ENCODE data around the gene PITPNC1. TPM values are rescaled to one million over a fixed set of nuclear protein-coding genes. Genes with fewer than 3 reads are reported as not detected.

Gene PITPNC1
- total RNA-seq, 4 donors from 2014 or later: 1.6 to 6.0 (median 3.2) TPM

DNA sequence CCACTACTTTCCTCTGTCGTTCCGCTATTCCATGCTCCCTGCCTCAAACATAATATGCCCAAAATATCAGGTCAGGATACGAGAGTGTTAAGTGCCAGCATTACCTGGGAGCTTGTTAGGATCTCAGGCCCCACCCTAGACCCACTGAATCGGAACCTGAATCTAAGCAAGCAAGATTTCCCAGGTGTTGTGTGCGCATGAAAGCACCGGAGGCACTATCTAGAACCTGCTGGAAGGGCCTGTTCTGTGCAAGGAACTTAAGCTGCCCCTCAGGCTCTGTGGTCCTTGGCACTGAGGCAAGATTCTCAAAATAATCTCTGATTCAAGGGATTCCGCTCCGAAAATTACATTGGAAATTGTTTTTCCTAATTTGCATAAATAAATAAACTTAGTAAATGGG is 233.0 kb downstream of the PITPNC1 start:
- Histone ChIP-seq H3K36me3 (no peaks in the 10 kb centered on the region), H3K4me3 (no peak overlapping the region), H3K4me1 (peaks cover 17% of the 10 kb centered on the region), H3K9me3 (no peaks in the 10 kb centered on the region), H3K27ac (no peak overlapping the region), H3K27me3 (no peaks in the 10 kb centered on the region)
- TF ChIP-seq POLR2AphosphoS5 (IDR thresholded peaks at IDR 0.05): no peak
- TF ChIP-seq, protein P1, sequence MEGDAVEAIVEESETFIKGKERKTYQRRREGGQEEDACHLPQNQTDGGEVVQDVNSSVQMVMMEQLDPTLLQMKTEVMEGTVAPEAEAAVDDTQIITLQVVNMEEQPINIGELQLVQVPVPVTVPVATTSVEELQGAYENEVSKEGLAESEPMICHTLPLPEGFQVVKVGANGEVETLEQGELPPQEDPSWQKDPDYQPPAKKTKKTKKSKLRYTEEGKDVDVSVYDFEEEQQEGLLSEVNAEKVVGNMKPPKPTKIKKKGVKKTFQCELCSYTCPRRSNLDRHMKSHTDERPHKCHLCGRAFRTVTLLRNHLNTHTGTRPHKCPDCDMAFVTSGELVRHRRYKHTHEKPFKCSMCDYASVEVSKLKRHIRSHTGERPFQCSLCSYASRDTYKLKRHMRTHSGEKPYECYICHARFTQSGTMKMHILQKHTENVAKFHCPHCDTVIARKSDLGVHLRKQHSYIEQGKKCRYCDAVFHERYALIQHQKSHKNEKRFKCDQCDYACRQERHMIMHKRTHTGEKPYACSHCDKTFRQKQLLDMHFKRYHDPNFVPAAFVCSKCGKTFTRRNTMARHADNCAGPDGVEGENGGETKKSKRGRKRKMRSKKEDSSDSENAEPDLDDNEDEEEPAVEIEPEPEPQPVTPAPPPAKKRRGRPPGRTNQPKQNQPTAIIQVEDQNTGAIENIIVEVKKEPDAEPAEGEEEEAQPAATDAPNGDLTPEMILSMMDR (IDR thresholded peaks at IDR 0.05): no peak
- TF ChIP-seq EP300 (IDR thresholded peaks at IDR 0.05): no peak
- no peak for TF ChIP-seq POLR2A (IDR thresholded peaks at IDR 0.05)
- 84% methylated on average over 8 of the region's 8 CpGs for WGBS
- DNase-seq (ENCODE audit: low spot score in 2 of 2): no peak

DNA sequence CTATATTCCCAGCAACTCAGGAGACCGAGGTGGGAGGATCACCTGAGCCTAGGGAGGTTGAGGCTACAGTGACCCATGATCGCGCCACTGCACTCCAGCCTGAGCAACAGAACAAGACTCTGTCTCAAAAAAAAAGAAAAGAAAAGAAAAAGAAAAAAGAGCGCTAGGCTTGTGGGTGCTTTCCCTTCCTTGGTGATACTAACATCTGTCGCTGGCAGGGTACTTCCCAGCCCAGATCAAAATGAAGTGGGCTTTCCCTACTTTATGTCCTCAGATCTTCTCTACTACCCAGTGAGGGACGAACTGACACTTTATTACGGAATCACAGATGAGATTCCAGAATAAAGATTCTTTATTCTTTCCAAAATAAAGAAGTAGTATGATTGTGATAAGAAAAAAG is 236.9 kb downstream of the PITPNC1 start:
- no peak for DNase-seq (ENCODE audit: low spot score in 2 of 2)
- no peak overlapping the region for H3K4me3 ChIP-seq
- H3K4me1 ChIP-seq: peaks cover 12% of the 10 kb centered on the region
- whole genome bisulfite sequencing: 93% methylated on average over 7 of the region's 7 CpGs
- no peaks in the 10 kb centered on the region for H3K36me3 ChIP-seq
- H3K9me3 ChIP-seq: no peaks in the 10 kb centered on the region
- H3K27me3 ChIP-seq: no peaks in the 10 kb centered on the region
- H3K27ac ChIP-seq: no peak overlapping the region
- TF ChIP-seq POLR2A (IDR thresholded peaks at IDR 0.05) (no peak), EP300 (IDR thresholded peaks at IDR 0.05) (no peak), POLR2AphosphoS5 (IDR thresholded peaks at IDR 0.05) (no peak)
- TF ChIP-seq, protein P1 (IDR thresholded peaks at IDR 0.05): no peak

DNA sequence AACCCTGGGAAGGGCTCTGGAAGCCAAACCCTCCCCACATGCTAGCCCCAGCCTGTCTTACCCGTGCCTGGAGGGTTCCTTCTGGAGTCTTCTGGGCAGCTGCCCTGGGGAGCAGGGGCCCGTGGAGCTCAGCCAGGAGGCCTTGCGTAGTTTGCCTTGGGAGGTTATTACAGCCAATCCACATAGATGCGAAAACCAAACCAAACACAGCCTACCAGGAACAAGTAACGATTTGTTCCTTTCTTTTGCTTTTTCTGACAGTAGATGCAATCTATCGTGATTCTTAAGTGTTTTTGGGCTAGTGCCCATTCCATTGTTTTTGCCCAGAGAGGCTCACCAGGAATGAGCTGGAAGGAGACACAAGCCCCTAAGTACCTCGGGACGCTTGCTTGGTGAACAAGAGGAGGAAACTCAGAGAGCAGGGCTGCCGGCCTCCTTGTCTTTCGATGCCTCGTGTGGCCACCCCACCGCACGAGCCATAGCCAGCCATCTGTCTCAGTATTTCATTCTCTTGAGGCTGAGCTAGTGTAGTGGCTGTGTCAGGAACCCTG is 238.0 kb downstream of the PITPNC1 start:
- Histone ChIP-seq H3K27ac (no peak overlapping the region), H3K27me3 (no peaks in the 10 kb centered on the region), H3K36me3 (no peaks in the 10 kb centered on the region), H3K9me3 (no peaks in the 10 kb centered on the region), H3K4me3 (no peak overlapping the region), H3K4me1 (peaks cover 12% of the 10 kb centered on the region)
- no peak for DNase-seq (ENCODE audit: low spot score in 2 of 2)
- no peak for TF ChIP-seq POLR2AphosphoS5 (IDR thresholded peaks at IDR 0.05)
- no peak for TF ChIP-seq EP300 (IDR thresholded peaks at IDR 0.05)
- TF ChIP-seq, protein P1 (IDR thresholded peaks at IDR 0.05): no peak
- TF ChIP-seq POLR2A (IDR thresholded peaks at IDR 0.05): no peak
- WGBS: 48% methylated on average over 11 of the region's 13 CpGs

DNA sequence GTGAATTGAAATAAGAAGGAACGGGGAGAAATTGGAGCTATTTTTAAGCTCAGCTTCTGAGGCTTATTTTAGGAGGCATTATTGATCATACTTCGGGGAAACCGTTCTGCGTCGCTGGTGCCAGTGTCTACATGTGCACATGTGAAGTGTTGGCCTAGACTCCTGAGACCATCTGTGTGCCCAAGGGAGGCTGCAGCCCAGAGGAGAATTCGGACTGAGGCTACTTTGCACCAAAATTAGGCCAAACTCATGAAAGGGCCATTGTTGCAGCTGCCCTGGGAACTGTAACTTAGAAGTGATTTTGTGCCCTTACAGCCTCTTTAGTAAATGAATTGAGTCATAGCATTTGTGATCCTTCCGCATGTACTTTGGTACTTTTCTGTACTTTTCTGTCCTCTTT is 238.7 kb downstream of the PITPNC1 start:
- no peak overlapping the region for H3K27ac ChIP-seq
- 89% methylated on average over 7 of the region's 7 CpGs for WGBS
- H3K9me3 ChIP-seq: no peaks in the 10 kb centered on the region
- H3K4me3 ChIP-seq: no peak overlapping the region
- TF ChIP-seq EP300 (IDR thresholded peaks at IDR 0.05) (no peak), POLR2A (IDR thresholded peaks at IDR 0.05) (no peak), POLR2AphosphoS5 (IDR thresholded peaks at IDR 0.05) (no peak)
- TF ChIP-seq, protein P1 (IDR thresholded peaks at IDR 0.05): no peak
- DNase-seq (ENCODE audit: low spot score in 2 of 2): no peak
- no peaks in the 10 kb centered on the region for H3K27me3 ChIP-seq
- H3K4me1 ChIP-seq: peaks cover 12% of the 10 kb centered on the region
- no peaks in the 10 kb centered on the region for H3K36me3 ChIP-seq

DNA sequence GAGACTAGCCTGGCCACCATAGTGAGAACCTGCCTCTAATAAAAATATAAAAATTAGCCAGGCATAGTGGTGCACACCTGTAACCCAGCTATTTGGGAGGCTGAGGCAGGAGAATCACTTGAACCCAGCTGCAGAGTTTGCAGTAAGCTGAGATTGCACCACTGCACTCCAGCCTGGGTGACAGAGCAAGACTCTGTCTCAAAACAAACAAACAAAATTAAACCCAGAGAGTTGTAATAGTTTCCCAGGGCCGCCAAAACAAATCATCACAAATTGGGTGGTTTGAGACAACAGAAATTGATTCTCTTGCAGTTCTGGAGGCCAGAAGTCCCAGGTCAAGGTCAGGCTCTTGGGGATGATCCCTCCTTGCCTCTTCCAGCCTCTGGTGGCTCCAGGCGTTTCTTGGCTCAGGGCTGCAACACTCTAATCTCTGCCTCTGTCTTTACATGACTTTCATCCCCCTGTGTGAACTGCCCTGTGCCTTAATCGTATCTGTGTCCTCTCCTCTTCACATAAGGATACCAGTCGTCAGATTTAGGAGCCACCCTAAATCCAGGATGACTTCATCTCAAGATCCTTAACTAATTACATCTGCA is 240.3 kb downstream of the PITPNC1 start:
- Histone ChIP-seq H3K27me3 (no peaks in the 10 kb centered on the region), H3K4me1 (peaks cover 9% of the 10 kb centered on the region), H3K9me3 (no peaks in the 10 kb centered on the region), H3K27ac (no peak overlapping the region), H3K36me3 (no peaks in the 10 kb centered on the region), H3K4me3 (no peak overlapping the region)
- TF ChIP-seq, protein P1 (IDR thresholded peaks at IDR 0.05): no peak
- TF ChIP-seq POLR2AphosphoS5 (IDR thresholded peaks at IDR 0.05) (no peak), POLR2A (IDR thresholded peaks at IDR 0.05) (no peak), EP300 (IDR thresholded peaks at IDR 0.05) (no peak)
- DNase-seq (ENCODE audit: low spot score in 2 of 2): no peak
- WGBS: 83% methylated on average over 4 of the region's 4 CpGs

All from suprapubic skin (tissue), 4 donors.